Glutamatergic neuron (in vitro differentiated cells): ENCODE measurements around the gene SHB. TPM values are rescaled to one million over a fixed set of nuclear protein-coding genes. Genes with fewer than 3 reads are reported as not detected.

Source experiments
- DNase-seq: peaks from one replicate; pipeline ENCODE4 v3.0.0; 2022
- H3K27ac Mint-ChIP-seq: one replicate; pipeline ENCODE4 v1.8.0; 2020; ENCODE audit warnings: mild to moderate bottlenecking, mixed read lengths, inconsistent platforms; ENCODE audit not compliant: unreplicated experiment
- H3K27me3 Mint-ChIP-seq: one replicate; pipeline ENCODE4 v1.8.0; 2020; ENCODE audit warnings: mild to moderate bottlenecking, moderate library complexity, mixed read lengths, inconsistent platforms; ENCODE audit not compliant: unreplicated experiment
- H3K36me3 Mint-ChIP-seq: one replicate; pipeline ENCODE4 v1.8.0; 2020; ENCODE audit warnings: mild to moderate bottlenecking, mixed read lengths, inconsistent platforms; ENCODE audit not compliant: unreplicated experiment
- H3K4me1 Mint-ChIP-seq: one replicate; pipeline ENCODE4 v1.8.0; 2020; ENCODE audit warnings: mild to moderate bottlenecking, low read depth, mixed read lengths, inconsistent platforms; ENCODE audit not compliant: unreplicated experiment
- H3K4me3 Mint-ChIP-seq: one replicate; pipeline ENCODE4 v1.8.0; 2020; ENCODE audit warnings: mild to moderate bottlenecking, mixed read lengths, inconsistent platforms; ENCODE audit not compliant: unreplicated experiment
- H3K9me3 Mint-ChIP-seq: one replicate; pipeline ENCODE4 v1.8.0; 2020; ENCODE audit warnings: mild to moderate bottlenecking, moderate library complexity, mixed read lengths, inconsistent platforms; ENCODE audit not compliant: unreplicated experiment
- long read RNA-seq: library from polyadenylated mRNA; unstranded; transcript quantifications from one replicate; pipeline ENCODE4 v2.0.0, GENCODE V29; 2020; ENCODE audit not compliant: unreplicated experiment
- total RNA-seq: library from RNA; stranded (reverse); fragmentation: NEBNext Ultra II Directional; extraction: Animal tissue kit (Norgen Biotek cat#: 25700); gene quantifications from one replicate; pipeline ENCODE4 v1.2.1, GENCODE V29; 2021; ENCODE audit not compliant: unreplicated experiment
- TF ChIP-seq, protein P1 (sequence below): fragments of 200-600 bp; sonication (generic); IDR thresholded peaks from one replicate; pipeline ENCODE4 v1.5.0; 2021; ENCODE audit not compliant: partially characterized antibody, unreplicated experiment

Gene SHB, protein sequence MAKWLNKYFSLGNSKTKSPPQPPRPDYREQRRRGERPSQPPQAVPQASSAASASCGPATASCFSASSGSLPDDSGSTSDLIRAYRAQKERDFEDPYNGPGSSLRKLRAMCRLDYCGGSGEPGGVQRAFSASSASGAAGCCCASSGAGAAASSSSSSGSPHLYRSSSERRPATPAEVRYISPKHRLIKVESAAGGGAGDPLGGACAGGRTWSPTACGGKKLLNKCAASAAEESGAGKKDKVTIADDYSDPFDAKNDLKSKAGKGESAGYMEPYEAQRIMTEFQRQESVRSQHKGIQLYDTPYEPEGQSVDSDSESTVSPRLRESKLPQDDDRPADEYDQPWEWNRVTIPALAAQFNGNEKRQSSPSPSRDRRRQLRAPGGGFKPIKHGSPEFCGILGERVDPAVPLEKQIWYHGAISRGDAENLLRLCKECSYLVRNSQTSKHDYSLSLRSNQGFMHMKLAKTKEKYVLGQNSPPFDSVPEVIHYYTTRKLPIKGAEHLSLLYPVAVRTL
- 31.7 TPM for total RNA-seq
- long read RNA-seq, partial matches to known transcripts: 0 of 2 reads
- long read RNA-seq, other reads (novel, unspliced or antisense): 2 of 2 reads

DNA sequence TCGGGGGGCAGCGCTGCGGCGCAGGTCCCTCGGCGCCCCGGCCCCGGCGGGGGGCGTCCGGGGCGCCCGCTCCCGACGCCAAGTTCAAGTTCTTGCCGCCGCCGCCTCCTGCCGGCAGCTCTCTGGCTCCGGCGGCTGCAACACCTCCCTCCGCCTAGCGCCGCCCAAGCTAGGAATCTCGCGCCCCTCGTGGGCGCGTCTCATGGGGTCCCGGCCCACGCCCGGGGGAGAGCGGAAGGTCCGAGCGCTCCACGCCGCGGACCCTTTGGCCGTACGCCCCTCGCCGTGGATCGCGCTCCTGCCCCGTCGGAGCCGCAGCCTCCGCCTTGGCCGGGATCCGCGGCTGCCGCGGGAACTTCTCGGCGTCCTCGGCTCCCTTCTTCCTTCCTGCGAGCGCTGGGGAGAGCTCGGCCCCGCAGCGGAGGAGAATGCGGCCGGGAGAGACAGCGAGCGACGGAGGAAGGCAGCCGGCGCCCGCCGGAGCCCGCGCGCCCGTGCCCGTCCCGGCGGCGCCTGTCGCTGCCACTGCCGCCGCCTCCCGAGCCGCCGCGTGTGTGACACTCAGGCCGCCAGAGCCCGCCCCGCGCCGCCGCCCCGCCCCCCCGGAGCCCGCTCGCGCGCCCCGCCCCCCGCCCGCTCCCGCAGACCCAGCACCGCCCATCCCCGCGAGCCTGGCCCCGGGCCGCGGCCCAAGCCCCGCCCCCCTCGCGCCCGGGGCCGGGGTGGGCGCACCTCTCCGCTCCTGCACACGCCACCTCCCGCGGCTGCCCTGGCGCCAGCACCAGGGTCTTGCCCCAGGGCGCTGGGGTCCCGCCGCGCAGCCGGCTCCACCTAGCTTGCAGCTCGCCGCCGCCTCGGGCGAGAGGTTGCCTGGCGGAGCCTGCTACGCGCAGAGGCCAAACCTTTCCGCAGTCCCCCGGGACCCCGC, at the start of gene SHB:
TSS of gene SHB (minus strand) at position 527 of the 928 bp plus-strand sequence. CDS start 582 bp downstream, outside the sequence.
- H3K27ac Mint-ChIP-seq: peak within 1 kb of the TSS; percentile 72

DNA sequence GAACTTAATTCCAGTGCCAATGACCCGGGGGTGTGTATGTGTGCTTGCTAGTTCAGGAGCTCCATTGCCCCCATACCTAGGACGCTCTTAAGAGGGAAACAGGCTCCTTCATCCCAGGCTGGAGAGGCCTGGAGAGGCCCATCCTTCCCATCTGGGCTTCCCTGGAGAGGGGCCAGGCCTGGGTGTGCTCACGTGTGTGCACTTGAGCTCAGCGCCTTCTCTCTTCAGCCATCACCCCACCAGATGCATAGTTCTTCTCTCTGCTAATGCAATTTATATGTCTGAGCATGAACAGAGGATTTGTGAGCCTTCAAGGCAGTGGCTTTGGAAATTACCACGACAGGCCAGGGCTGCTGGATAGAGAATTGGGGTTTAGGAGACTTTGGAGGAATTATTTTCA, 48.6 kb upstream of the SHB start:
- Mint-ChIP-seq H3K4me3 (no peak overlapping the region), H3K9me3 (no peaks in the 10 kb centered on the region), H3K27ac (no peak overlapping the region), H3K27me3 (peaks cover 3% of the 10 kb centered on the region), H3K4me1 (peaks cover 5% of the 10 kb centered on the region), H3K36me3 (no peaks in the 10 kb centered on the region)
- no peak for DNase-seq
- TF ChIP-seq, protein P1, sequence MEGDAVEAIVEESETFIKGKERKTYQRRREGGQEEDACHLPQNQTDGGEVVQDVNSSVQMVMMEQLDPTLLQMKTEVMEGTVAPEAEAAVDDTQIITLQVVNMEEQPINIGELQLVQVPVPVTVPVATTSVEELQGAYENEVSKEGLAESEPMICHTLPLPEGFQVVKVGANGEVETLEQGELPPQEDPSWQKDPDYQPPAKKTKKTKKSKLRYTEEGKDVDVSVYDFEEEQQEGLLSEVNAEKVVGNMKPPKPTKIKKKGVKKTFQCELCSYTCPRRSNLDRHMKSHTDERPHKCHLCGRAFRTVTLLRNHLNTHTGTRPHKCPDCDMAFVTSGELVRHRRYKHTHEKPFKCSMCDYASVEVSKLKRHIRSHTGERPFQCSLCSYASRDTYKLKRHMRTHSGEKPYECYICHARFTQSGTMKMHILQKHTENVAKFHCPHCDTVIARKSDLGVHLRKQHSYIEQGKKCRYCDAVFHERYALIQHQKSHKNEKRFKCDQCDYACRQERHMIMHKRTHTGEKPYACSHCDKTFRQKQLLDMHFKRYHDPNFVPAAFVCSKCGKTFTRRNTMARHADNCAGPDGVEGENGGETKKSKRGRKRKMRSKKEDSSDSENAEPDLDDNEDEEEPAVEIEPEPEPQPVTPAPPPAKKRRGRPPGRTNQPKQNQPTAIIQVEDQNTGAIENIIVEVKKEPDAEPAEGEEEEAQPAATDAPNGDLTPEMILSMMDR: no peak

More for the DNA sequence above, at the start of gene SHB:
- Mint-ChIP-seq H3K4me3 (peak within 1 kb of the TSS; percentile 88), H3K36me3 (no peaks in the 10 kb centered on the region), H3K27me3 (peaks cover 21% of the 10 kb centered on the region), H3K4me1 (peaks cover 28% of the 10 kb centered on the region), H3K9me3 (peaks cover 12% of the 10 kb centered on the region)
- TF ChIP-seq, protein P1: peak; percentile 33
- peak; percentile 85 for DNase-seq

DNA sequence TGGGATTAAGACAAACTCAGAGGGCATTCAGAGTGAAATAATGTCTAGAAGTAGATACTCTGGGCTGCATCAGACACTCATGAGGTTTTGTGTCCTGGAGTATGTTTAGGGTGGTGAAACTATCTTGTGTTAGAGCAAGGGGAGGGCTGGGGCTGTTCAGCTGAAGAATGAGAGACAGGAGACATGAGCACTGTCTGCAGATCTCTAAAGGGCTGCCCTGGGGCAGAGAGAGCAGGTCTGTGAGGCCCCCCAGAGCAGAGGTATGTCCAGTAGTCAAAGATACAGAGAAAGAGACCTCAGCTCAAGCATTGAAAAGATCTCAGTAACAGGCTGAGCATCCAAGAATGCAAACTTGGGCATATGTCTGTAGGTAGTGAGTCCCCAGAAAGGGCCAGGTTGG, 45.9 kb upstream of the SHB start:
- Mint-ChIP-seq H3K36me3 (no peaks in the 10 kb centered on the region), H3K4me3 (no peak overlapping the region), H3K27me3 (peaks cover 3% of the 10 kb centered on the region), H3K9me3 (no peaks in the 10 kb centered on the region), H3K27ac (no peak overlapping the region), H3K4me1 (peaks cover 5% of the 10 kb centered on the region)
- TF ChIP-seq, protein P1: no peak
- no peak for DNase-seq

DNA sequence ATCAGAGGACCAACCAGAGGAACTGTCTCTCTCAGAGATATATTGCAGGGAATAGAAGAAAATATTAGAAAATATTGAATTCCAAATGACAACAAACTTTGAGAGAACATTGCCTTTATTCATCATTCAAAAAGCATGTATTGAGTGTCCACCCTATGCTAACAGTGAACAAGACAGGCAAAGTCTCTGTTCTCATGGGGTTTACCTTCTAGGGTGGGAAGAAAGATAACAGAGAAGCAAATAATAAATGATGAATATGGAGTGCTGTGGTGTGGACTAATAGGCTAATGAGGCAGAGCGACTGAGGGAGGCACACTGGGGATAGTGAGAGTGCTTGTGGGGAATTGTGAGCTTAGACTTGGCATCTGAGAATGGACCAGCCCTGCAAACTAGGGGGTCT, 43.4 kb upstream of the SHB start:
- Mint-ChIP-seq H3K27ac (no peak overlapping the region), H3K4me3 (no peak overlapping the region)
- no peak for DNase-seq

More for the DNA sequence above, 43.4 kb upstream of the SHB start:
- Mint-ChIP-seq H3K4me1 (peaks cover 10% of the 10 kb centered on the region), H3K27me3 (no peaks in the 10 kb centered on the region), H3K36me3 (no peaks in the 10 kb centered on the region), H3K9me3 (no peaks in the 10 kb centered on the region)
- TF ChIP-seq, protein P1: no peak
